ENCODE measurements around the gene HLA-DRA. TPM values are rescaled to one million over a fixed set of nuclear protein-coding genes. Genes with fewer than 3 reads are reported as not detected.
"Not testable (repeated sequence)": the region's sequence is repeated elsewhere in the genome, so short reads cannot be mapped to it uniquely, and the experiment has no call there.

The HLA-DRA gene
- total RNA-seq, 4 donors from 2014 or later, result 93.9 to 223 (median 113) TPM

GRCh38 chr6:32461493-32461892 lies 21.8 kb downstream of the HLA-DRA start:
- Histone ChIP-seq H3K36me3 (no peaks in the 10 kb centered on the region), H3K27ac (replicated peaks in 1 of 4) (no peak overlapping the region), H3K27me3 (peaks cover 0 to 19% (median 0%) of the 10 kb centered on the region in 4 donors), H3K4me1 (no peaks in the 10 kb centered on the region), H3K9me3 (no peaks in the 10 kb centered on the region), H3K4me3 (no peak overlapping the region)
- intact Hi-C loops (cut with DNase I), result no loop called here
- TF ChIP-seq POLR2A (IDR thresholded peaks at IDR 0.05; ENCODE audit: low read depth) (no peak), POLR2AphosphoS5 (IDR thresholded peaks at IDR 0.05) (no peak), EP300 (IDR thresholded peaks at IDR 0.05) (no peak)
- TF ChIP-seq, protein P1, sequence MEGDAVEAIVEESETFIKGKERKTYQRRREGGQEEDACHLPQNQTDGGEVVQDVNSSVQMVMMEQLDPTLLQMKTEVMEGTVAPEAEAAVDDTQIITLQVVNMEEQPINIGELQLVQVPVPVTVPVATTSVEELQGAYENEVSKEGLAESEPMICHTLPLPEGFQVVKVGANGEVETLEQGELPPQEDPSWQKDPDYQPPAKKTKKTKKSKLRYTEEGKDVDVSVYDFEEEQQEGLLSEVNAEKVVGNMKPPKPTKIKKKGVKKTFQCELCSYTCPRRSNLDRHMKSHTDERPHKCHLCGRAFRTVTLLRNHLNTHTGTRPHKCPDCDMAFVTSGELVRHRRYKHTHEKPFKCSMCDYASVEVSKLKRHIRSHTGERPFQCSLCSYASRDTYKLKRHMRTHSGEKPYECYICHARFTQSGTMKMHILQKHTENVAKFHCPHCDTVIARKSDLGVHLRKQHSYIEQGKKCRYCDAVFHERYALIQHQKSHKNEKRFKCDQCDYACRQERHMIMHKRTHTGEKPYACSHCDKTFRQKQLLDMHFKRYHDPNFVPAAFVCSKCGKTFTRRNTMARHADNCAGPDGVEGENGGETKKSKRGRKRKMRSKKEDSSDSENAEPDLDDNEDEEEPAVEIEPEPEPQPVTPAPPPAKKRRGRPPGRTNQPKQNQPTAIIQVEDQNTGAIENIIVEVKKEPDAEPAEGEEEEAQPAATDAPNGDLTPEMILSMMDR (IDR thresholded peaks at IDR 0.05), result no peak
- 81% methylated on average over 5 of the region's 5 CpGs for WGBS
- DNase-seq (ENCODE audit: extremely low spot score), result no peak

DNA sequence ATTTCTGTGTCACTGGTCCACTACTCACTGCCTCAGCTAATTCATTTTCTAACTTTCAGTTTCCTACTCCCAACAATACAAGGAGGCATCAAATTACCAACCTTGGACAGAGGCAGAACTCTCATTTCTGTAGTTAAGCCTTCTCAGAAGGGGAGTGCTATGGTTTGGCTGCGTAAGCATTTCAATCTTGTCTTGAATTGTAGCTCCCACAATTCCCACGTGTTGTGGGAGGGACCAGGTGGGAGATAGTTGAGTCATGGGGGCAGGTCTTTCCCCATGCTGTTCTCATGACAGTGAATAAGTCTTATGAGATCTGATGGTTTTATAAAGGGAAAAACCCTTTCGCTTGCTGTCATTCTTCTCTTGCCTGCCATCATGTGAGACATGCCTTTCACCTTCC lies 22.9 kb downstream of the HLA-DRA start:
- Histone ChIP-seq H3K4me1 (no peaks in the 10 kb centered on the region), H3K27me3 (peaks cover 0 to 19% (median 0%) of the 10 kb centered on the region in 4 donors), H3K9me3 (no peaks in the 10 kb centered on the region), H3K27ac (replicated peaks in 1 of 4) (no peak overlapping the region), H3K4me3 (no peak overlapping the region), H3K36me3 (no peaks in the 10 kb centered on the region)
- 41% methylated on average over 3 of the region's 3 CpGs for WGBS
- DNase-seq (ENCODE audit: extremely low spot score), result no peak
- TF ChIP-seq, protein P1 (IDR thresholded peaks at IDR 0.05), result no peak
- TF ChIP-seq POLR2A (IDR thresholded peaks at IDR 0.05; ENCODE audit: low read depth) (no peak), EP300 (IDR thresholded peaks at IDR 0.05) (no peak), POLR2AphosphoS5 (IDR thresholded peaks at IDR 0.05) (no peak)
- intact Hi-C loops (cut with DNase I), result no loop called here

DNA sequence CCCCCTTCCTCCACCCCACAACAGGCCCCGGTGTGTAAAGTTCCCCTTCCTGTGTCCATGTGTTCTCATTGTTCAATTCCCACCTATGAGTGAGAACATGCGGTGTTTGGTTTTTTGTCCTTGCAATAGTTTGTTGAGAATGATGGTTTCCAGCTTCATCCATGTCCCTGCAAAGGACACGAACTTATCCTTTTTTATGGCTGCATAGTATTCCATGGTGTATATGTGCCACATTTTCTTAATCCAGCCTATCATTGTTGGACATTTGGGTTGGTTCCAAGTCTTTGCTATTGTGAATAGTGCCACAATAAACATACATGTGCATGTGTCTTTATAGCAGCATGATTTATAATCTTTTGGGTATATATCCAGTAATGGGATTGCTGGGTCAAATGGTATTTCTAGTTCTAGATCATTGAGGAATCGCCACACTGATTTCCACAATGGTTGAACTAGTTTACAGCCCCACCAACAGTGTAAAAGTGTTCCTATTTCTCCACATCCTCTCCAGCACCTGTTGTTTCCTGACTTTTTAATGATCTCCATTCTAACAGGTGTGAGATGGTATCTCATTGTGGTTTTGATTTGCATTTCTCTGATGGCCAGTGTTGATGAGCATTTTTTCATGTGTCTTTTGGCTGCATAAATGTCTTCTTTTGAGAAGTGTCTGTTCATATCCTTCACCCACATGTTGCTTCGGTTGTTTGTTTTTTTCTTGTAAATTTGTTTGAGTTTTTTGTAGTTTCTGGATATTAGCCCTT lies 28.2 kb downstream of the HLA-DRA start:
- intact Hi-C loops (cut with DNase I); H3K9me3 ChIP-seq; H3K27ac ChIP-seq (replicated peaks in 1 of 4); DNase-seq (ENCODE audit: extremely low spot score); H3K4me1 ChIP-seq; H3K4me3 ChIP-seq; H3K36me3 ChIP-seq: not testable (repeated sequence)
- WGBS, result 28% methylated on average over 4 of the region's 5 CpGs
- H3K27me3 ChIP-seq, result peaks cover 0 to 14% (median 0%) of the 10 kb centered on the region in 4 donors

DNA sequence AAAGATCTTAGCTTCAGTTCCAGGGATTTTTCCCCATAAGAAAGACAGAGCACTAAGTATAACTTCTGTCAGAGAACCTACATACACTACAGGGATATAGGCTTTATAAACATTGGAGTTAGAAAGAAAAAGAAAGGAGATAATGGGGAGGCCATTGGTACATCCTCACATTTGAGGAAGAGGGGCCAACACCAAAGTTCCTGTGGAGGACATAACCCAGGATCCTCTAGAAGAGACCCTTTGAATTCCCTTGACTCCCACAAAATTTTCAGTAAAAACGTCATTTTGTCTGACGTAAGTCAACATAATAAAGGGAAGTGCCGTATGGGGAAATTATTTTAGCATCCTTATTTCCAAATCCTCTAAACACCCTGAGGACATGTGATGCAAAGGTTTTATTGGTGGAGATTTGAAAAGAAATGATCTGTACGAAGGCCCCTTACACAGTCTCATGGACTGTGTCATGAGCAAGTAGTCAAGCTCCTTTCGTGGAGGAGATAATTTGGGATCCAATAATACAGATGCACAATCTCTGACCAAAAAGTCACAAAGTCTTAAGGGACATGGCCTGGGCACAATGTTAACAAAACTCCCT lies 33.2 kb downstream of the HLA-DRA start:
- H3K27me3 ChIP-seq, result peaks cover 0 to 13% (median 0%) of the 10 kb centered on the region in 4 donors
- TF ChIP-seq POLR2AphosphoS5 (IDR thresholded peaks at IDR 0.05) (no peak), EP300 (IDR thresholded peaks at IDR 0.05) (no peak), POLR2A (IDR thresholded peaks at IDR 0.05; ENCODE audit: low read depth) (no peak)
- TF ChIP-seq, protein P1 (IDR thresholded peaks at IDR 0.05), result no peak
- intact Hi-C loops (cut with DNase I), result no loop called here
- no peaks in the 10 kb centered on the region for H3K9me3 ChIP-seq
- H3K4me1 ChIP-seq, result no peaks in the 10 kb centered on the region
- no peak overlapping the region for H3K4me3 ChIP-seq
- no peak for DNase-seq (ENCODE audit: extremely low spot score)
- H3K36me3 ChIP-seq, result no peaks in the 10 kb centered on the region
- peak overlapping the region in 2 of 4 donors; percentile 43 to 53 for H3K27ac ChIP-seq (replicated peaks in 1 of 4)
- WGBS, result 64% methylated on average over 5 of the region's 5 CpGs

Data from esophagus muscularis mucosa (tissue), 4 donors.